Measurements from ENCODE around the gene NDEL1.

Gene NDEL1

GRCh38 chr17:8503368-8503767 lies 67.7 kb downstream of the NDEL1 start:
- DNase-seq (ENCODE audit: low read depth), result no peak
- H3K4me3 ChIP-seq (replicated peaks; ENCODE audit: low read depth, low read length), result no peak overlapping the region
- no peak for TF ChIP-seq CTCF (IDR thresholded peaks at IDR 0.05; ENCODE audit: low read length, missing control alignments)

- no peak overlapping the region for H3K4me3 ChIP-seq (replicated peaks; ENCODE audit: low read depth, low read length)
- no peak for DNase-seq (ENCODE audit: low read depth)
- TF ChIP-seq CTCF (IDR thresholded peaks at IDR 0.05; ENCODE audit: low read length, missing control alignments), result no peak
Measured at GRCh38 chr17:8503807-8504206, 68.1 kb downstream of the NDEL1 start.

DNA sequence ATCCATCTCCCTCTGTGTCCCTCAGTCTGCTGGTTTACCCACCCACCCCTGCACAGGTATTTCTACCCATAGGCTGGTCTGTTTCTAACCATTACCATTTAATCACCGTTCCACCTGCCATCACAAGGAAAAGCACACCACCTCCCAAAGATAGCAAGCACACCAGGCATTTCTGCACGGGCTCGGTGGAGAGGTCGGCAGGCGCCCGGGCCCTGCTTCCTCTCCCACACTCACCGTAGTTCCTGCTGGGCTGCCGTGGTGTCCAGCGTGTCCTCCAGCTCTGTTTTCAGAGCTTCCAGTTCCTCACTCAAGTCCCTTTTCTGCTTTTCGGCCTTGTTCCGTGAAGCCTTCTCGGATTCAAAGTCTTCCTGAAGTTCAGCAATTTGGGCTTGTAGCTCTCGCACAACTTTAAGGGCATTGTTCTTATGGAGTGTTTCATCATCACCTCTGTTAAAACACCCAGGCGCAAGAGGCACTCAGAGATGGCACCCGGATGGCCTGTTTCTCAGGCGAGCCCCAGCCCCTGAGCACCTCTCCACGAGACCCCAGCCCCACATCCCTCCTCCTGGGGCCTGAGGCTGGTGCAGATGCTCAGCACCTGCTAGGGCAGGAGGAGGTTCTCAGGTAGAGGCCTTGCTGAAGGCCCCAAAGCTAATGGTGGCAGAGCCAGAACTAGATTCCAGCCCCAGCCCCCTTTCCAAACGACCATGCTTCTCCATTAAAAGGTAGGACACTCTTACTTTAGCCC lies 69.0 kb downstream of the NDEL1 start:
- no peak overlapping the region for H3K4me3 ChIP-seq (replicated peaks; ENCODE audit: low read depth, low read length)
- TF ChIP-seq CTCF (IDR thresholded peaks at IDR 0.05; ENCODE audit: low read length, missing control alignments), result no peak
- no peak for DNase-seq (ENCODE audit: low read depth)

GRCh38 chr17:8506145-8506544 lies 70.5 kb downstream of the NDEL1 start:
- no peak for DNase-seq (ENCODE audit: low read depth)
- TF ChIP-seq CTCF (IDR thresholded peaks at IDR 0.05; ENCODE audit: low read length, missing control alignments), result no peak

DNA sequence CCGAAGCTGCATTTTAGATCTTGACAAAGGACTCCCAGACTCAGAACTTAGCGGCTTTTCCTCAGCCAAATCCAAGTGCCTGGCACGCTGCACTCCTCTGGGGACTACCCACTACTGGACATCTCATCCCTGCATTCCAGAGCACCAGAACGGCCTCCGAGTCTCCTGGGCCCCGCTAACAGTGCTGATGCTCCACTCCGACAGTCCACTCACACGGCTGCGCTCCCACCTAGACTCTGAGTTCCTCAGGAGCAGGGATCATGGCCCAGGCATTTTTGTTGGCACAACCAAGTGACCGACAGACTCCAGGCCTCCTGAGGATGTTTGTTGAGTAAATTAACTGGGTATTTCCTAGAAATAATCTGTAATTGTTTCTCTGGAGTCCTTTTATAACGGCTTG lies 79.1 kb downstream of the NDEL1 start:
- DNase-seq (ENCODE audit: low read depth), result no peak
- H3K4me3 ChIP-seq (replicated peaks; ENCODE audit: low read depth, low read length), result no peak overlapping the region
- TF ChIP-seq CTCF (IDR thresholded peaks at IDR 0.05; ENCODE audit: low read length, missing control alignments), result no peak

More at GRCh38 chr17:8506145-8506544, 70.5 kb downstream of the NDEL1 start:
- H3K4me3 ChIP-seq (replicated peaks; ENCODE audit: low read depth, low read length), result no peak overlapping the region

Measured in fibroblast of pulmonary artery (primary cell).